ENCODE measurements around the gene SNN.

DNA sequence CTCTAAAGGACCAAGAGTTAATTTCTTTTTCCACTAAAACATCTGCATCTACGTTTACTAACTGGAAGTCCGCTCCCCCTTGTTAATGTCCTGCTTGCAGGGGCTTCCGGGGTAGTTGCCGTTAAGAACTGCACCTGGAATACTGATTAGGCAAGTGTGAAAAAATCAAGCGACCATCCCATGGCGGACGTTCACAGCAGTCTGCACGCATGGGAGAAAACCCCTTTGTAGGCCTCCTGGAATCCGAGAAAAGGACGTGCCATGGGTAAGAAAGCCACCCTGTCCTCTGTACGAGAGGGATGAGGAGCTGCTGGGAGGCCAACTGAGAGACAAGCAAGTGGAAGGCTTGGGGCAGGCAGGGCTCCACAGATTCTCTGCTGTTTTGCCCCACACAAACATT lies 14.9 kb downstream of the SNN start:
- TF ChIP-seq, protein P1, sequence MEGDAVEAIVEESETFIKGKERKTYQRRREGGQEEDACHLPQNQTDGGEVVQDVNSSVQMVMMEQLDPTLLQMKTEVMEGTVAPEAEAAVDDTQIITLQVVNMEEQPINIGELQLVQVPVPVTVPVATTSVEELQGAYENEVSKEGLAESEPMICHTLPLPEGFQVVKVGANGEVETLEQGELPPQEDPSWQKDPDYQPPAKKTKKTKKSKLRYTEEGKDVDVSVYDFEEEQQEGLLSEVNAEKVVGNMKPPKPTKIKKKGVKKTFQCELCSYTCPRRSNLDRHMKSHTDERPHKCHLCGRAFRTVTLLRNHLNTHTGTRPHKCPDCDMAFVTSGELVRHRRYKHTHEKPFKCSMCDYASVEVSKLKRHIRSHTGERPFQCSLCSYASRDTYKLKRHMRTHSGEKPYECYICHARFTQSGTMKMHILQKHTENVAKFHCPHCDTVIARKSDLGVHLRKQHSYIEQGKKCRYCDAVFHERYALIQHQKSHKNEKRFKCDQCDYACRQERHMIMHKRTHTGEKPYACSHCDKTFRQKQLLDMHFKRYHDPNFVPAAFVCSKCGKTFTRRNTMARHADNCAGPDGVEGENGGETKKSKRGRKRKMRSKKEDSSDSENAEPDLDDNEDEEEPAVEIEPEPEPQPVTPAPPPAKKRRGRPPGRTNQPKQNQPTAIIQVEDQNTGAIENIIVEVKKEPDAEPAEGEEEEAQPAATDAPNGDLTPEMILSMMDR (IDR thresholded peaks at IDR 0.05): no peak
- TF ChIP-seq EZH2 (IDR thresholded peaks at IDR 0.05; ENCODE audit: borderline replicate concordance, insufficient read depth, low read depth, low read length, poor library complexity, severe bottlenecking): no peak

All from B cell (primary cell).